Measurements from ENCODE around the gene SETDB1. TPM values are rescaled to one million over a fixed set of nuclear protein-coding genes. Genes with fewer than 3 reads are reported as not detected.

The SETDB1 gene
- total and polyA plus RNA-seq, 3 donors from 2014 or later, result 85.9 to 90.6 (median 89.5) TPM

- H3K4me1 ChIP-seq, result no peaks in the 10 kb centered on the region
- H3K36me3 ChIP-seq (ENCODE audit: low read depth, missing control alignments), result no peaks in the 10 kb centered on the region
- H3K9me3 ChIP-seq, result no peaks in the 10 kb centered on the region
- intact Hi-C loops (cut with DNase I; ENCODE audit: low total_unique reads), result no loop called here
- no peak for DNase-seq
- WGBS, 2 donors, result 85 to 88% methylated on average over 3 of the region's 3 CpGs
- H3K27ac ChIP-seq, result peak overlapping the region in 1 of 2 donors; percentile 4
- no peaks in the 10 kb centered on the region for H3K27me3 ChIP-seq
- no peak overlapping the region for H3K4me3 ChIP-seq
- TF ChIP-seq CTCF (IDR thresholded peaks at IDR 0.05), result no peak
- no peak for TF ChIP-seq POLR2A (IDR thresholded peaks at IDR 0.05)
These were observed 28.5 kb downstream of the SETDB1 start for GRCh38 chr1:150954708-150955107.

- H3K9me3 ChIP-seq, result no peaks in the 10 kb centered on the region
- TF ChIP-seq CTCF (IDR thresholded peaks at IDR 0.05) (no peak), POLR2A (IDR thresholded peaks at IDR 0.05) (no peak)
- no peak overlapping the region for H3K4me3 ChIP-seq
- H3K27ac ChIP-seq, result peak overlapping the region in 1 of 2 donors; percentile 4
- DNase-seq, result peak; percentile 46
- H3K27me3 ChIP-seq, result no peaks in the 10 kb centered on the region
- no peaks in the 10 kb centered on the region for H3K4me1 ChIP-seq
- no peaks in the 10 kb centered on the region for H3K36me3 ChIP-seq (ENCODE audit: low read depth, missing control alignments)
- intact Hi-C loops (cut with DNase I; ENCODE audit: low total_unique reads), result no loop called here
These were observed 29.1 kb downstream of the SETDB1 start for GRCh38 chr1:150955280-150955679.

GRCh38 chr1:150957666-150958065 lies 31.5 kb downstream of the SETDB1 start:
- no peak for DNase-seq
- H3K9me3 ChIP-seq, result no peaks in the 10 kb centered on the region
- WGBS, 2 donors, result 93 to 97% methylated on average over 11 of the region's 11 CpGs

GRCh38 chr1:150960646-150961045 lies 34.5 kb downstream of the SETDB1 start:
- DNase-seq, result no peak
- intact Hi-C loops (cut with DNase I; ENCODE audit: low total_unique reads), result no loop called here
- peaks cover 3% of the 10 kb centered on the region for H3K36me3 ChIP-seq (ENCODE audit: low read depth, missing control alignments)
- no peaks in the 10 kb centered on the region for H3K27me3 ChIP-seq
- WGBS, 2 donors, result 94 to 96% methylated on average over 7 of the region's 7 CpGs
- no peak overlapping the region for H3K4me3 ChIP-seq
- H3K27ac ChIP-seq, result no peak overlapping the region
- TF ChIP-seq POLR2A (IDR thresholded peaks at IDR 0.05) (no peak), CTCF (IDR thresholded peaks at IDR 0.05) (no peak)
- no peaks in the 10 kb centered on the region for H3K4me1 ChIP-seq
- H3K9me3 ChIP-seq, result no peaks in the 10 kb centered on the region

More at GRCh38 chr1:150957666-150958065, 31.5 kb downstream of the SETDB1 start:
- TF ChIP-seq POLR2A (IDR thresholded peaks at IDR 0.05) (no peak), CTCF (IDR thresholded peaks at IDR 0.05) (no peak)
- Histone ChIP-seq H3K36me3 (ENCODE audit: low read depth, missing control alignments) (peaks cover under 1% of the 10 kb centered on the region), H3K4me3 (no peak overlapping the region), H3K27me3 (no peaks in the 10 kb centered on the region), H3K27ac (no peak overlapping the region), H3K4me1 (no peaks in the 10 kb centered on the region)
- intact Hi-C loops (cut with DNase I; ENCODE audit: low total_unique reads), result no loop called here

GRCh38 chr1:150961756-150962155 lies 35.6 kb downstream of the SETDB1 start:
- no peak overlapping the region for H3K27ac ChIP-seq
- no peak for TF ChIP-seq CTCF (IDR thresholded peaks at IDR 0.05)
- no peak for TF ChIP-seq POLR2A (IDR thresholded peaks at IDR 0.05)
- 61 to 78% methylated on average over 4 of the region's 4 CpGs for WGBS, 2 donors
- DNase-seq, result no peak
- intact Hi-C loops (cut with DNase I; ENCODE audit: low total_unique reads), result no loop called here
- no peak overlapping the region for H3K4me3 ChIP-seq
- no peaks in the 10 kb centered on the region for H3K27me3 ChIP-seq
- no peaks in the 10 kb centered on the region for H3K9me3 ChIP-seq
- no peaks in the 10 kb centered on the region for H3K4me1 ChIP-seq
- peaks cover 3% of the 10 kb centered on the region for H3K36me3 ChIP-seq (ENCODE audit: low read depth, missing control alignments)
